KMS-11 (cell line): ENCODE results near the gene ZFYVE9.

Experiments
- H2AFZ ChIP-seq: fragments of 200-600 bp; sonication (generic); 2 replicates; pipeline ENCODE4 v1.6.1; 2016; ENCODE audit warnings: antibody characterized with exemption, mixed run types, low read depth
- H3K27ac ChIP-seq: fragments of 200-600 bp; sonication (generic); 2 replicates; pipeline ENCODE4 v1.6.1; 2016; ENCODE audit warnings: mild to moderate bottlenecking, mixed run types
- H3K27me3 ChIP-seq: fragments of 200-600 bp; sonication (generic); 2 replicates; pipeline ENCODE4 v1.6.1; 2017; ENCODE audit warnings: mild to moderate bottlenecking, low read depth, mixed run types, moderate library complexity; ENCODE audit not compliant: insufficient read depth
- H3K36me3 ChIP-seq: fragments of 200-600 bp; sonication (generic); 2 replicates; pipeline ENCODE4 v1.6.1; 2017; ENCODE audit warnings: mild to moderate bottlenecking, mixed run types; ENCODE audit not compliant: insufficient read depth
- H3K4me1 ChIP-seq: fragments of 200-600 bp; sonication (generic); 2 replicates; pipeline ENCODE4 v1.6.1; 2016; ENCODE audit warnings: mild to moderate bottlenecking, low read depth, mixed run types; ENCODE audit not compliant: poor library complexity, severe bottlenecking
- H3K4me2 ChIP-seq: fragments of 200-600 bp; sonication (generic); 2 replicates; pipeline ENCODE4 v1.7.0; 2016; ENCODE audit warnings: mild to moderate bottlenecking, mixed run types
- H3K4me3 ChIP-seq: fragments of 200-600 bp; sonication (generic); IDR thresholded peaks from 2 replicates; pipeline ENCODE4 v1.6.1; 2017; ENCODE audit warnings: low read depth, low read length, mixed read lengths; ENCODE audit not compliant: insufficient read depth
- H3K79me2 ChIP-seq: fragments of 200-600 bp; sonication (generic); 2 replicates; pipeline ENCODE4 v1.6.1; 2016; ENCODE audit warnings: low read depth, mixed run types; ENCODE audit not compliant: insufficient read depth
- H3K9ac ChIP-seq: fragments of 200-600 bp; sonication (generic); 2 replicates; pipeline ENCODE4 v1.6.1; 2016; ENCODE audit warnings: mild to moderate bottlenecking, mixed run types
- H4K20me1 ChIP-seq: fragments of 200-600 bp; sonication (generic); 2 replicates; pipeline ENCODE4 v1.6.1; 2016; ENCODE audit warnings: mild to moderate bottlenecking, mixed run types; ENCODE audit not compliant: insufficient read depth
- CTCF ChIP-seq: fragments of 200-600 bp; sonication (generic); conservative IDR thresholded peaks from 2 replicates; pipeline ENCODE4 v1.6.1; 2017; ENCODE audit warnings: low read depth, mild to moderate bottlenecking, antibody characterized with exemption, low read length, moderate library complexity, mixed read lengths

Gene ZFYVE9

GRCh38 chr1:52233463-52233862 lies 91.6 kb downstream of the ZFYVE9 start:
- Histone ChIP-seq H2AFZ (no peak overlapping the region), H4K20me1 (no peaks in the 10 kb centered on the region), H3K27me3 (no peaks in the 10 kb centered on the region), H3K79me2 (no peaks in the 10 kb centered on the region), H3K27ac (no peak overlapping the region), H3K4me3 (no peak overlapping the region), H3K4me1 (peaks cover 5% of the 10 kb centered on the region), H3K36me3 (no peaks in the 10 kb centered on the region), H3K4me2 (no peak overlapping the region), H3K9ac (no peak overlapping the region)
- no peak for TF ChIP-seq CTCF

- Histone ChIP-seq H3K4me1 (peaks cover 6% of the 10 kb centered on the region), H3K4me2 (no peak overlapping the region), H3K9ac (no peak overlapping the region), H4K20me1 (no peaks in the 10 kb centered on the region), H3K27ac (no peak overlapping the region), H2AFZ (no peak overlapping the region), H3K27me3 (no peaks in the 10 kb centered on the region), H3K4me3 (no peak overlapping the region), H3K79me2 (no peaks in the 10 kb centered on the region), H3K36me3 (no peaks in the 10 kb centered on the region)
- TF ChIP-seq CTCF = no peak
These were observed 92.1 kb downstream of the ZFYVE9 start for GRCh38 chr1:52234014-52234413.

GRCh38 chr1:52234708-52235107 lies 92.8 kb downstream of the ZFYVE9 start:
- Histone ChIP-seq H3K27ac (no peak overlapping the region), H3K9ac (no peak overlapping the region), H3K4me1 (peaks cover 13% of the 10 kb centered on the region), H3K27me3 (no peaks in the 10 kb centered on the region), H3K79me2 (no peaks in the 10 kb centered on the region), H3K4me3 (no peak overlapping the region), H3K4me2 (no peak overlapping the region), H4K20me1 (no peaks in the 10 kb centered on the region), H2AFZ (no peak overlapping the region), H3K36me3 (no peaks in the 10 kb centered on the region)
- TF ChIP-seq CTCF = no peak

GRCh38 chr1:52235646-52236045 lies 93.8 kb downstream of the ZFYVE9 start:
- Histone ChIP-seq H3K79me2 (no peaks in the 10 kb centered on the region), H4K20me1 (no peaks in the 10 kb centered on the region), H3K36me3 (no peaks in the 10 kb centered on the region), H2AFZ (no peak overlapping the region), H3K4me2 (no peak overlapping the region), H3K4me3 (no peak overlapping the region), H3K9ac (no peak overlapping the region), H3K4me1 (peaks cover 19% of the 10 kb centered on the region), H3K27me3 (no peaks in the 10 kb centered on the region), H3K27ac (no peak overlapping the region)
- TF ChIP-seq CTCF = no peak

- Histone ChIP-seq H4K20me1 (no peaks in the 10 kb centered on the region), H2AFZ (no peak overlapping the region), H3K4me3 (no peak overlapping the region), H3K27ac (no peak overlapping the region), H3K79me2 (no peaks in the 10 kb centered on the region), H3K9ac (no peak overlapping the region), H3K36me3 (no peaks in the 10 kb centered on the region), H3K4me2 (no peak overlapping the region), H3K27me3 (no peaks in the 10 kb centered on the region), H3K4me1 (peaks cover 19% of the 10 kb centered on the region)
- no peak for TF ChIP-seq CTCF
These were observed 95.5 kb downstream of the ZFYVE9 start for GRCh38 chr1:52237430-52237829.
